ENCODE measurements around the gene ATP6V1A. TPM values are rescaled to one million over a fixed set of nuclear protein-coding genes. Genes with fewer than 3 reads are reported as not detected.
"Not testable (repeated sequence)": the region's sequence is repeated elsewhere in the genome, so short reads cannot be mapped to it uniquely, and the experiment has no call there.

The ATP6V1A gene
- polyA plus RNA-seq, 1 of the 3 experiments (the other 2 are of a cell fraction), result 12.1 TPM

DNA sequence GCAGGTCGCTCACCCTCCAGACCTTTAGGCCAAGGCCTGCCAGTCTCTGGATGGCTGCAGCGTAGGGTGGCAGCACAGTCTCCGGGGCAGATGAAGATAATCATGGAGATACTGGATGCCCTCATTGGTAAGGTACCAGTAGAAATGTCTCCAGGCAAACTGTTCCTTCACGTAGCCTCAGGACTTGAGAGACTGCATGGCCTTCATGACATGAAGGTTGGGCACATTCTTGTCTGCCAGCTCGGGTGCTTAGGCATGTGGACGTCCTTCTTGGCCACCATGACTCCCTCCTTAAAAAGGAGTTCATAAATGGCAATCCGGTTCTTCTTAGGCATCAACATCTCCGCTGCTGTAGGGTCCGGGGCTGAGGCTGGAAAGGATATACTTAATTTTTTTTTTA, 103.6 kb downstream of the ATP6V1A start:
- H3K9me3 ChIP-seq; H3K27me3 ChIP-seq (ENCODE audit: insufficient read depth); H4K20me1 ChIP-seq (ENCODE audit: insufficient read depth); H3K4me1 ChIP-seq (ENCODE audit: control insufficient read depth in 1 of 2, insufficient read depth in 2 of 2, low read depth in 1 of 2, low read length in 1 of 2); H3K36me3 ChIP-seq (replicated peaks in 1 of 2; ENCODE audit: control insufficient read depth in 1 of 2, insufficient read depth in 2 of 2, low read length in 1 of 2); CTCF ChIA-PET; POLR2A ChIA-PET; H3K9me2 ChIP-seq; H3K27ac ChIP-seq (ENCODE audit: low read depth in 2 of 2, low read length in 1 of 2); H3F3A ChIP-seq (replicated peaks; ENCODE audit: insufficient read depth); H3K4me2 ChIP-seq; H2AFZ ChIP-seq (ENCODE audit: low read depth); DNase-seq; H3K79me2 ChIP-seq (ENCODE audit: insufficient read depth); H3K9ac ChIP-seq; H3K4me3 ChIP-seq (ENCODE audit: low read depth in 2 of 2, low read length in 1 of 2): not testable (repeated sequence)
- WGBS (ENCODE audit: low lambda C conversion rate), result 83% methylated on average over 7 of the region's 9 CpGs

DNA sequence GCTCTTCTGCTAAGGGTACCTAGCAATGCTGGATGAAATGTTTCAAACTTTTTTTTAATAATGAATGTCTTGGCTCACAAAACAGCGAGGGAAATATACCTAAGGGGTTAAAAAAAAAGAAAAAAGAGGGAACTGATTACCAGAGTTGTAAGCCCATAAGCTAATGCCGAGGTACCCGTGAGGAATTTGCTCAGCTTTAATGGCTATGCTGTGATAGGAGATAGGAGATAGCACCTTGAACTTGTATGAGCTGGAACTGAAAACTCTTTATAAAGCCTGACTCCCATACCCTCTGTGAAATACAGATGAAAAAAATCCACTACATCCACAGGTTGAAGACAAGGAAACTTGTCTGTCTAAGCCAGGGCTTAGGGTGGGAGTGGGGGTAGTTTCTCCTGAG, 105.7 kb downstream of the ATP6V1A start:
- no peaks in the 10 kb centered on the region for H3K36me3 ChIP-seq (replicated peaks in 1 of 2; ENCODE audit: control insufficient read depth in 1 of 2, insufficient read depth in 2 of 2, low read length in 1 of 2)
- H3K9me3 ChIP-seq, result no peaks in the 10 kb centered on the region
- no peaks in the 10 kb centered on the region for H3K27me3 ChIP-seq (ENCODE audit: insufficient read depth)
- H4K20me1 ChIP-seq (ENCODE audit: insufficient read depth), result no peaks in the 10 kb centered on the region
- no peaks in the 10 kb centered on the region for H3K9me2 ChIP-seq
- no peak overlapping the region for H3K9ac ChIP-seq
- H3K27ac ChIP-seq (ENCODE audit: low read depth in 2 of 2, low read length in 1 of 2), result no peak overlapping the region
- TF ChIP-seq, protein P1, sequence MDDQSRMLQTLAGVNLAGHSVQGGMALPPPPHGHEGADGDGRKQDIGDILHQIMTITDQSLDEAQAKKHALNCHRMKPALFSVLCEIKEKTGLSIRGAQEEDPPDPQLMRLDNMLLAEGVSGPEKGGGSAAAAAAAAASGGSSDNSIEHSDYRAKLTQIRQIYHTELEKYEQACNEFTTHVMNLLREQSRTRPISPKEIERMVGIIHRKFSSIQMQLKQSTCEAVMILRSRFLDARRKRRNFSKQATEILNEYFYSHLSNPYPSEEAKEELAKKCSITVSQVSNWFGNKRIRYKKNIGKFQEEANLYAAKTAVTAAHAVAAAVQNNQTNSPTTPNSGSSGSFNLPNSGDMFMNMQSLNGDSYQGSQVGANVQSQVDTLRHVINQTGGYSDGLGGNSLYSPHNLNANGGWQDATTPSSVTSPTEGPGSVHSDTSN (IDR thresholded peaks at IDR 0.05), result no peak
- TF ChIP-seq MEF2A (IDR thresholded peaks at IDR 0.05; ENCODE audit: borderline replicate concordance, low read depth) (no peak), JUND (IDR thresholded peaks at IDR 0.05) (no peak), EP300 (IDR thresholded peaks at IDR 0.05; ENCODE audit: borderline replicate concordance in 1 of 2, low read depth in 1 of 2, low read length in 1 of 2) (no peak), SMC3 (IDR thresholded peaks at IDR 0.05; ENCODE audit: low read depth, low read length) (no peak), ELF1 (IDR thresholded peaks at IDR 0.05) (no peak), RFX5 (IDR thresholded peaks at IDR 0.05; ENCODE audit: low read length) (no peak), EZH2phosphoT487 (IDR thresholded peaks at IDR 0.05; ENCODE audit: borderline replicate concordance, low read depth) (no peak), ZBTB33 (IDR thresholded peaks at IDR 0.05; ENCODE audit: borderline replicate concordance, low read depth) (no peak), FOSL2 (IDR thresholded peaks at IDR 0.05; ENCODE audit: borderline replicate concordance, low read depth) (no peak), POLR2AphosphoS5 (IDR thresholded peaks at IDR 0.05; ENCODE audit: low read depth, low read length) (no peak), NFIC (IDR thresholded peaks at IDR 0.05; ENCODE audit: borderline replicate concordance) (no peak)
- TF ChIP-seq, protein P2, sequence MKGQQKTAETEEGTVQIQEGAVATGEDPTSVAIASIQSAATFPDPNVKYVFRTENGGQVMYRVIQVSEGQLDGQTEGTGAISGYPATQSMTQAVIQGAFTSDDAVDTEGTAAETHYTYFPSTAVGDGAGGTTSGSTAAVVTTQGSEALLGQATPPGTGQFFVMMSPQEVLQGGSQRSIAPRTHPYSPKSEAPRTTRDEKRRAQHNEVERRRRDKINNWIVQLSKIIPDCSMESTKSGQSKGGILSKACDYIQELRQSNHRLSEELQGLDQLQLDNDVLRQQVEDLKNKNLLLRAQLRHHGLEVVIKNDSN (IDR thresholded peaks at IDR 0.05; ENCODE audit: borderline replicate concordance, low read depth), result no peak
- TF ChIP-seq, protein P3, sequence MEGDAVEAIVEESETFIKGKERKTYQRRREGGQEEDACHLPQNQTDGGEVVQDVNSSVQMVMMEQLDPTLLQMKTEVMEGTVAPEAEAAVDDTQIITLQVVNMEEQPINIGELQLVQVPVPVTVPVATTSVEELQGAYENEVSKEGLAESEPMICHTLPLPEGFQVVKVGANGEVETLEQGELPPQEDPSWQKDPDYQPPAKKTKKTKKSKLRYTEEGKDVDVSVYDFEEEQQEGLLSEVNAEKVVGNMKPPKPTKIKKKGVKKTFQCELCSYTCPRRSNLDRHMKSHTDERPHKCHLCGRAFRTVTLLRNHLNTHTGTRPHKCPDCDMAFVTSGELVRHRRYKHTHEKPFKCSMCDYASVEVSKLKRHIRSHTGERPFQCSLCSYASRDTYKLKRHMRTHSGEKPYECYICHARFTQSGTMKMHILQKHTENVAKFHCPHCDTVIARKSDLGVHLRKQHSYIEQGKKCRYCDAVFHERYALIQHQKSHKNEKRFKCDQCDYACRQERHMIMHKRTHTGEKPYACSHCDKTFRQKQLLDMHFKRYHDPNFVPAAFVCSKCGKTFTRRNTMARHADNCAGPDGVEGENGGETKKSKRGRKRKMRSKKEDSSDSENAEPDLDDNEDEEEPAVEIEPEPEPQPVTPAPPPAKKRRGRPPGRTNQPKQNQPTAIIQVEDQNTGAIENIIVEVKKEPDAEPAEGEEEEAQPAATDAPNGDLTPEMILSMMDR (IDR thresholded peaks at IDR 0.05), result no peak
- TF ChIP-seq, protein P4, sequence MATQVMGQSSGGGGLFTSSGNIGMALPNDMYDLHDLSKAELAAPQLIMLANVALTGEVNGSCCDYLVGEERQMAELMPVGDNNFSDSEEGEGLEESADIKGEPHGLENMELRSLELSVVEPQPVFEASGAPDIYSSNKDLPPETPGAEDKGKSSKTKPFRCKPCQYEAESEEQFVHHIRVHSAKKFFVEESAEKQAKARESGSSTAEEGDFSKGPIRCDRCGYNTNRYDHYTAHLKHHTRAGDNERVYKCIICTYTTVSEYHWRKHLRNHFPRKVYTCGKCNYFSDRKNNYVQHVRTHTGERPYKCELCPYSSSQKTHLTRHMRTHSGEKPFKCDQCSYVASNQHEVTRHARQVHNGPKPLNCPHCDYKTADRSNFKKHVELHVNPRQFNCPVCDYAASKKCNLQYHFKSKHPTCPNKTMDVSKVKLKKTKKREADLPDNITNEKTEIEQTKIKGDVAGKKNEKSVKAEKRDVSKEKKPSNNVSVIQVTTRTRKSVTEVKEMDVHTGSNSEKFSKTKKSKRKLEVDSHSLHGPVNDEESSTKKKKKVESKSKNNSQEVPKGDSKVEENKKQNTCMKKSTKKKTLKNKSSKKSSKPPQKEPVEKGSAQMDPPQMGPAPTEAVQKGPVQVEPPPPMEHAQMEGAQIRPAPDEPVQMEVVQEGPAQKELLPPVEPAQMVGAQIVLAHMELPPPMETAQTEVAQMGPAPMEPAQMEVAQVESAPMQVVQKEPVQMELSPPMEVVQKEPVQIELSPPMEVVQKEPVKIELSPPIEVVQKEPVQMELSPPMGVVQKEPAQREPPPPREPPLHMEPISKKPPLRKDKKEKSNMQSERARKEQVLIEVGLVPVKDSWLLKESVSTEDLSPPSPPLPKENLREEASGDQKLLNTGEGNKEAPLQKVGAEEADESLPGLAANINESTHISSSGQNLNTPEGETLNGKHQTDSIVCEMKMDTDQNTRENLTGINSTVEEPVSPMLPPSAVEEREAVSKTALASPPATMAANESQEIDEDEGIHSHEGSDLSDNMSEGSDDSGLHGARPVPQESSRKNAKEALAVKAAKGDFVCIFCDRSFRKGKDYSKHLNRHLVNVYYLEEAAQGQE (IDR thresholded peaks at IDR 0.05; ENCODE audit: low read depth, low read length), result no peak
- H3K4me3 ChIP-seq (ENCODE audit: low read depth in 2 of 2, low read length in 1 of 2), result no peak overlapping the region
- H3K4me2 ChIP-seq, result no peak overlapping the region
- ChIA-PET POLR2A (no interaction called here), CTCF (interaction anchor here (2.0 to 2.1 kb wide), 2 partner anchors 14 to 60 kb away, joined by 8 to 10 read pairs; partner anchors contain the start of gene GRAMD1C)
- no peaks in the 10 kb centered on the region for H3F3A ChIP-seq (replicated peaks; ENCODE audit: insufficient read depth)
- H2AFZ ChIP-seq (ENCODE audit: low read depth), result no peak overlapping the region
- DNase-seq, result no peak
- WGBS (ENCODE audit: low lambda C conversion rate), result 76% methylated on average over 3 of the region's 3 CpGs
- H3K4me1 ChIP-seq (ENCODE audit: control insufficient read depth in 1 of 2, insufficient read depth in 2 of 2, low read depth in 1 of 2, low read length in 1 of 2), result no peaks in the 10 kb centered on the region
- H3K79me2 ChIP-seq (ENCODE audit: insufficient read depth), result no peaks in the 10 kb centered on the region
